HG03097 (cell line): Measurements from ENCODE around the gene SLC6A8.
"Not testable (repeated sequence)": the region's sequence is repeated elsewhere in the genome, so short reads cannot be mapped to it uniquely, and the experiment has no call there.

Experiments used
- ATAC-seq: cut with Tn5 transposase; IDR thresholded peaks from one replicate; pipeline ENCODE4 v1.9.1; 2021; ENCODE audit not compliant: unreplicated experiment, low FRiP score

SLC6A8 gene

GRCh38 chrX:153691032-153691827 lies 3.5 kb downstream of the SLC6A8 start:
- ATAC-seq, result not testable (repeated sequence)

DNA sequence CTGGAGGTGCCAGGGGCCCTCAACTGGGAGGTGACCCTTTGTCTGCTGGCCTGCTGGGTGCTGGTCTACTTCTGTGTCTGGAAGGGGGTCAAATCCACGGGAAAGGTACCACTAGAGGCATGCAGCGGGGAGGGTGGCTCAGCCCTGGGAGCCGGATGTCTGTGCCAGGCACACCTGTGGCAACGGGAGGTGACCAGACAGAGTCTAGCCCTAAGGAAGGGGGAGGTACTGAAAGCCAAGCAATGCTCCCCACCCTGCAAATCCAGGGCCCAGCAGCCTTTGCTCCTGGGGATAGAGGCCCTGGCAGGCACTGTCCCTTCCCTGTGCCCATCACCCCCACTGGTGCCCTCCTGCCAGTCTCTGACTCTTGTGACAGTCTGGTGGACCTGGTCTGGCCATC lies 4.3 kb downstream of the SLC6A8 start:
- no peak for ATAC-seq

GRCh38 chrX:153692611-153693156 lies 5.0 kb downstream of the SLC6A8 start:
- no peak for ATAC-seq

- ATAC-seq, result no peak
Measured at GRCh38 chrX:153693216-153694086, 5.7 kb downstream of the SLC6A8 start.

DNA sequence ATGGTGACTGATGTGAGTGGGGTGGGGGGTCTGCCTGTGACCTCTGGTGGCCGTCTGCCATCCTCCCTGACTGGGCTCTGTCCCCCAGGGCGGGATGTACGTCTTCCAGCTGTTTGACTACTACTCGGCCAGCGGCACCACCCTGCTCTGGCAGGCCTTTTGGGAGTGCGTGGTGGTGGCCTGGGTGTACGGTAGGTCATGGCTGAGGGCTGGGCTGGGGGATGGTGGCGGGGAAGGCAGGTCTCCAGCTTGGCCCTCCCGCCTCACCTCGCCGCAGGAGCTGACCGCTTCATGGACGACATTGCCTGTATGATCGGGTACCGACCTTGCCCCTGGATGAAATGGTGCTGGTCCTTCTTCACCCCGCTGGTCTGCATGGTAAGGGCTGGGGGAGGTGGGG lies 6.5 kb downstream of the SLC6A8 start:
- not testable (repeated sequence) for ATAC-seq

DNA sequence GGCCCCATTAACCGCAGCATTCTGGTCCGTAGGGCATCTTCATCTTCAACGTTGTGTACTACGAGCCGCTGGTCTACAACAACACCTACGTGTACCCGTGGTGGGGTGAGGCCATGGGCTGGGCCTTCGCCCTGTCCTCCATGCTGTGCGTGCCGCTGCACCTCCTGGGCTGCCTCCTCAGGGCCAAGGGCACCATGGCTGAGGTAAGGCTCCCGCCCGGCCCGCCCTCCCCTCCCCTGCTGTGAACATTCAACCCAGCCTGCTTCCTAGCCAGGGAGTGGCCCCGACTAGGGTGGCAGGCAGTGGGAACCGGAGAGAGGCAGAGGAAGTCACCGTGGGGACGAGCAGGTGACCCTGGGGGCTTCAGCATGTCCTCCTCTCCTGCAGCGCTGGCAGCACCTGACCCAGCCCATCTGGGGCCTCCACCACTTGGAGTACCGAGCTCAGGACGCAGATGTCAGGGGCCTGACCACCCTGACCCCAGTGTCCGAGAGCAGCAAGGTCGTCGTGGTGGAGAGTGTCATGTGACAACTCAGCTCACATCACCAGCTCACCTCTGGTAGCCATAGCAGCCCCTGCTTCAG lies 7.1 kb downstream of the SLC6A8 start:
- no peak for ATAC-seq

DNA sequence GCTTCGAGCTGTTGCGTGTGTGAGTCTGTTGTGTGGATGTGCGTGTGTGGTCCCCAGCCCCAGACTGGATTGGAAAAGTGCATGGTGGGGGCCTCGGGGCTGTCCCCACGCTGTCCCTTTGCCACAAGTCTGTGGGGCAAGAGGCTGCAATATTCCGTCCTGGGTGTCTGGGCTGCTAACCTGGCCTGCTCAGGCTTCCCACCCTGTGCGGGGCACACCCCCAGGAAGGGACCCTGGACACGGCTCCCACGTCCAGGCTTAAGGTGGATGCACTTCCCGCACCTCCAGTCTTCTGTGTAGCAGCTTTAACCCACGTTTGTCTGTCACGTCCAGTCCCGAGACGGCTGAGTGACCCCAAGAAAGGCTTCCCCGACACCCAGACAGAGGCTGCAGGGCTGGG lies 8.4 kb downstream of the SLC6A8 start:
- ATAC-seq, result no peak

DNA sequence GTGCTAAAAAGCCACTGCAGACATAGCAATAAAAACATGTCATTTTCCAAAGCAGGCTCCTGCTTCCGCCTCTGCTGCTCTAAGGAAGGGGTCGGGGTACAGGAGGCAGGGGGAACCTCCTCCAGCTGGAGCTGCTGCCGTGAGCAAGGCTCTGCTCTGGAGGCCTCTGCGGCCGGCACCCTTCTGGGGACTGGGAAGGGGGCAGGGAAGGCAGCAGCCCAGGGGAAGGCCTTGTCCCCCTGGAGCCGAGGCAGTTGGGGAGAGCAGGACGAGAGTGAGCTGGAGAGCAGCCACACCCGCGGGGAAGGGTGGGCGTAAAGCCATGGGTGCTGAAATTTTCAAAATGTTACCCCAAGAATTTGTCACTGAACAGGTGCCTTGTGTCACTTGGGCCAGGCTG lies 8.8 kb downstream of the SLC6A8 start:
- ATAC-seq, result not testable (repeated sequence)

DNA sequence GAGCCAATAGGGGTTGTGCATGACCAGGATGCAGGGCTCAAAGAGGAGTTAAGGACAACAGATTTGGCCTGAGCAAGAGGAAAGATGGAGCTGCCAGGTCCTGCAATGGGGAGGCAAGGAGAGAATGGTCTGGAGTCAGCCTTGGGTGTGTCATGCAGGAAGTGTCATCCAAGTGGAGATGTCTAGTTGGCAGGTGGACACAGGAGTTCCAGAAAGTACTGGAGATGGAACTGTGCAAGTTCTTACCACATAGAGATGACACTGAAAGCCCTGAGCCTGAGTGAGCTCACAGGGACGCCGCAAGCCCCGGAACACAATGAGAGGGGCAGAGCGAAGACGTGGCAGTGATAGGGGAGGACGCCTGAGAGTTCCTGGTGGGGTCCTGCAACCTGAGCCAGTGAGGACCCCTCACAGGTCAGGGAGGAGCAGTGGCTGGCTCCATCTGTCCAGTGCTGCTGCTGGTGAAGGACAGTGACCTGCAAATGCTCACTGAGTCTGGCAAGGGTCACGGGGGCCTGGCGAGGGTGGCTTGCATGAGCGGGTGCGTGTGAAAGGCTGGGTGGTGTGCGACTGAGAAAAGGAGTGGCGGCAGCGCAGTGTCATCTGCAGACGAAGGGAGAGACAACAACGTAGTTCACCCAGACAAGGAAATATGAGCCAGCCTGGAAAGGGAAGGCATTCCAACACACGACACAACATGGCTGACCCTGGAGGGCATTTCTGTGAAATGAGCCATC lies 9.4 kb downstream of the SLC6A8 start:
- not testable (repeated sequence) for ATAC-seq

DNA sequence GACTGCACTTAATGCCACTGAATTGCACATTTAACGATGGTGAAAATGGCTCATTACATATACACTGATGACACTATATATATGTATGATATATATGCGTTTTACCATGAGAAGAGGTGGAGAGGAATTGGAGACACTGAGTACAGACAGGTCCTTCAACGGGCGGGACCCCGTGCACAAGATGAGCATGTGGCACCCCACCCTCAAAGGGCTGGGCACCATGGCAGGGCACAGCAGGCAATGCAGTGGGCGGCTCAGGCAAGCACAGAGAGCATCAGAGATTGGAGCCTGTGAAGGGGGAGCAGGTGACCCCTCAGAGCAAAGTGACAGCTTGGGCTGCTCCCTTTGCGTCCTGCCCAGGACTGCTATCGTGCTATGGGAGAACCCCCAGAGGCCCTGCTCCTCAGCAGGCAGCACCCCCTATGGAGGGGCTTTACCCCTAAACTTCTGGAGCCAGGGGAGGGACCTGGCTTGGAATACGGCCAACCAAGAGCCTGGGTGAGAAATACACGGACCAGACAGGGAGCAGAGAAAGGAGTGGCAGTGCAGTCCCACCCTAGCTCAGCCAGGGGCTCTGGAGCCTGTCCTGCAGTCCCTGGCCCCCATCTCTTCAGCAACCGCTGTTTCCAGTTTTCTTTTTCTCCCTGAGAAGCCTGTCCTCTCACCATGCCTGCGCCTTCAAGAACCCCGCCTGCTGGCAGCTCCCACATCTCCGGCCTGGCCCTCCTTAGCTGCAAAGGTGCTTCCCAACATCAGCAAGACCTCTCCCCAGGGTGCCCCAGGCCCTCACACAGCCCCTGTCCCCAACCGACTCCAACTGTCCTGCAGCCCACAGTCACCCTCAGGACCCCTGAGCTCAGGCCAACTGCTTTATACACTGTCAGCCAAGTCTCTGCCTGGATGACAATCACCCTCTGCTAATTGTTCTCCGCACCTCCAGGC lies 10.5 kb downstream of the SLC6A8 start:
- ATAC-seq, result no peak

DNA sequence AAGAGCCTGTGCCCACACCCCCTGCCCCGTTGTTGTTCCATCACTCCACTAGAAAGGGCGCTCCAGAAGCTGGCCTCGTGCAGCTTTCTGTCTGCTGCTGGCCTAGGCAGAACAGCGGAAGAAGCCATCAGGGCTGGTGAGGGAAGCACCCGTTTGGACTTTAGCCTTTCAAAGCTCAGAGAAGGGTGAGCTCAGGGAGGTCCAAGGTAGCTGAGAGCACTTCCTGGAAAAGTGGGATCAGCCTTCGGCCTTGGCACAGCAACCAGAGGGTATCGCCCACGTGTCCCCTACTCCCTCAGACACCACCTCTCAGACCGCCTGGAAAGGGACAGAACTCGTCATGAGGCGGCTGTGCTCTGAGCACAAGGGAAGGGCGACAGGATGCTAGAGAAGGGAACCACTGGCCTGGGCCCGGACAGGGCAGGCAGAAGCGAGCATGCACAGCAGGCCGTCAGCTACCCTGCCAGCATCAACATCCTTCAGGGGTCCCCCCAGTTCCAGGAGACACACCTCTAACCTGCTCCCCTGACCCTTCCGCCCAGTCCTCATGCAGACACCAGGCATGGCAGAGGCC lies 11.6 kb downstream of the SLC6A8 start:
- ATAC-seq, result not testable (repeated sequence)

GRCh38 chrX:153699784-153700371 lies 12.2 kb downstream of the SLC6A8 start:
- not testable (repeated sequence) for ATAC-seq

GRCh38 chrX:153700376-153700945 lies 12.7 kb downstream of the SLC6A8 start:
- no peak for ATAC-seq

DNA sequence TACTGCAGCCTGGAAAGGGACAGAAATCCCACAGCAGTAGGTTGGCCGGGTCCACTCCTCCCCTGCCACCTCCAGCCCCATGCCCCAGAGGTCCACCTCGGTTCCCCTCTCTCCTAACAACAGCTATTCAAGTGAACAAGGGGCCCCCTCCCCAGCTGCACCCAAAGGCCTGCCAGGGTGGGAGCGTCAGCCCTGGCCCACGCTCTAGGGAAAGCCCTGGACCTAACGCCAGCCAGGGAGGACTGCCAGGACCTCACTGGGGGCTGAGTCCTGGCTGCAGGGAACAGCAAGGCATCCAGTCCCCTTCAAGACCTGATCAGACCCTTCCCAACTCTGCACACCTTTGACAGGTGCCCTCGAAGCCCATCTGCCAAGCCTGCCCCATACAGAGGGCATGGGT lies 13.2 kb downstream of the SLC6A8 start:
- ATAC-seq, result no peak

DNA sequence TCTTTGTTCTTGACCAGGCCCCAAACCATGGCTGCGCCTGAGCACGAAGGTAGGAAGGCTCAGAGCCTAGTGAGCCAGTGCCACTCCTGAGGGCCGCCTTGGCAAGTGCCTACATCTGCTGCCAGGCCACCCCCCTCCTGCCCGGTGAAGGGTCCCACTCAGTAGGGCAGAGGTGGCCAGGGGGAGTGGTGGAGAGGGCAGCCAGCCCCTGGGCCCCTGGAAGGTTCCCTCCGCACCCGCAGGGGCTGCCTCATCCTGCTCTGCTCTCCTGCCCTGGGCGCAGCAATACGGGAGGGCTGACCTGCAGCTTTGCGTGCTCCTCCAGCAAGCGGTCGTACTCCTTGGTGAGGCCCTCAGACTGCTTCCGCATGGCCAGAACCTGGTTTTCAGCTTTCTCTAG lies 14.0 kb downstream of the SLC6A8 start:
- no peak for ATAC-seq

GRCh38 chrX:153702336-153703035 lies 14.8 kb downstream of the SLC6A8 start:
- no peak for ATAC-seq

DNA sequence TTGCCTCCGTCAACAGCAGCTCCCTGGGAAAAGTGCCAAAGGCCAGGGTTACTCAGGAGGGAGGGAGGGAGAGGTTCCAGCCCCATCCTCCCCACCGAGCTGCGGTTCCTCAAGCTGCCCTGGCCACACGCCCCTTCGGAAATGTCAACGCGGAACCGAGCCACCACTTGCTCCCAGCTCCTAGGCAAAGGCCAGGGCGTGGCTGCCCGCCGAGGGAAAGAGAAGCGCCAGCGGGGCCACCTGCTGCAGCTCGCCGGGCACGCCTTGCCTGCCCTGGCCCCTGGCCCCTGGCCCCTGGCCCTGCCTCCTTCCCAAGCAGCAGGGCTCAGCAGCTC lies 15.3 kb downstream of the SLC6A8 start:
- ATAC-seq, result no peak

DNA sequence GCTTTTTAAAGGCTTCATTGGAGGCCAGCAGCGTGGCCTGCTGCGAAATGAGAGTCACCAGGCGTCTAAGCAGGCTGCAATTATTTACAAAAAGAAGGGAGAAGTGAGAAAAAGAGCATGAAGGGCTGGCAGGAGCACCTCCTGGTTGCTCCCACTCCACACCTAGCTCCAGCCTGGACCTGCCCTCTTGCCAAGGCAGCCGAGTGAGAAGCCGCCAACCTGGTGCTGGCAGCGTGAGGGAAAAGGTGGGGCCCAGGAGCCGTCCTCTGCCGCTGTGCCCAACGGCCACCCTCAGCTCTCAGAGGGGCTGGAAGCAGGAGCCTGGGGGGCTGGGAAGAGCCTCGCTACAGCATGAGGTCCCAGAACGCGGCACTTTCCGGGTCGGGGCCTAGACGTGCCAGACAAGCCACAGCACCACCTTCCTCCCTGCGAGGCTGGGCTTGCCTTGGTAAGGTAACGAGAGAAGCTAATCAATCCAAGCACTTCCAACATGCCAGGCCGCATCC lies 16.3 kb downstream of the SLC6A8 start:
- no peak for ATAC-seq
